Fibroblast of lung (primary cell): ENCODE results near the gene TRAF7. TPM values are rescaled to one million over a fixed set of nuclear protein-coding genes. Genes with fewer than 3 reads are reported as not detected.

Source experiments
- DNase-seq, 2 donors: peaks; one replicate each; pipeline versions ENCODE4 v3.0.0 to v3.0.0-alpha.2; 2010; ENCODE audit warnings: low read depth in 2 of 2
- H2AFZ ChIP-seq: 2 replicates; pipeline ENCODE4 v1.5.1; 2012; ENCODE audit warnings: low read length, control low read depth, inconsistent platforms
- H3K27ac ChIP-seq: 2 replicates; pipeline ENCODE4 v1.5.1; 2011; ENCODE audit warnings: low read length, control low read depth; ENCODE audit not compliant: insufficient read depth
- H3K27me3 ChIP-seq: 2 replicates; pipeline ENCODE4 v1.5.1; 2011; ENCODE audit warnings: mild to moderate bottlenecking, low read length; ENCODE audit not compliant: control insufficient read depth, insufficient read depth
- H3K36me3 ChIP-seq: 2 replicates; pipeline ENCODE4 v1.5.1; 2011; ENCODE audit warnings: low read length; ENCODE audit not compliant: control insufficient read depth, insufficient read depth
- H3K4me1 ChIP-seq: 2 replicates; pipeline ENCODE4 v1.5.1; 2011; ENCODE audit warnings: low read length; ENCODE audit not compliant: control insufficient read depth, insufficient read depth; ENCODE audit errors: extremely low read depth
- H3K4me2 ChIP-seq: 2 replicates; pipeline ENCODE4 v1.5.1; 2011; ENCODE audit warnings: low read length, control low read depth; ENCODE audit not compliant: insufficient read depth; ENCODE audit errors: extremely low read depth
- H3K4me3 ChIP-seq, 4 experiments: fragments of 200-600 bp in 1 of 4; sonication (generic) in 1 of 4; replicated peaks in 1 of 4; 2 replicates each; pipeline ENCODE4 v1.5.1; 2011 to 2016; ENCODE audit warnings: low read length in 4 of 4, low read depth in 3 of 4, mild to moderate bottlenecking in 3 of 4, control low read depth in 2 of 4, inconsistent platforms in 1 of 4, mixed read lengths in 1 of 4; ENCODE audit not compliant: insufficient read depth in 1 of 4; ENCODE audit errors: control extremely low read depth in 1 of 4
- H3K79me2 ChIP-seq: 2 replicates; pipeline ENCODE4 v1.5.1; 2012; ENCODE audit warnings: mild to moderate bottlenecking, low read length, inconsistent platforms; ENCODE audit not compliant: control insufficient read depth, insufficient read depth
- H3K9ac ChIP-seq: 2 replicates; pipeline ENCODE4 v1.5.1; 2011; ENCODE audit warnings: mild to moderate bottlenecking, low read length, control low read depth; ENCODE audit not compliant: insufficient read depth
- H3K9me3 ChIP-seq: 2 replicates; pipeline ENCODE4 v1.5.1; 2012; ENCODE audit warnings: low read depth, low read length; ENCODE audit not compliant: control insufficient read depth, insufficient read depth
- H4K20me1 ChIP-seq: 2 replicates; pipeline ENCODE4 v1.5.1; 2011; ENCODE audit warnings: low read length; ENCODE audit not compliant: control insufficient read depth, insufficient read depth; ENCODE audit errors: extremely low read depth
- CTCF ChIP-seq, 2 donors: IDR thresholded peaks in 1 of 2; conservative IDR thresholded peaks in 1 of 2; 1 replicate in 1 of 2; 2 replicates in 1 of 2; pipeline ENCODE4 v1.5.1; 2011 to 2012; ENCODE audit warnings: low read length in 2 of 2, control low read depth in 1 of 2, inconsistent platforms in 1 of 2, low read depth in 1 of 2, mild to moderate bottlenecking in 1 of 2
- EZH2 ChIP-seq: IDR thresholded peaks from 2 replicates; pipeline ENCODE4 v1.5.1; 2012; ENCODE audit warnings: low read length, control low read depth, mild to moderate bottlenecking; ENCODE audit errors: missing control alignments
- polyA plus RNA-seq, 2 donors: library from polyadenylated mRNA; depleted of rRNA in 1 of 2; stranded (reverse) in 1 of 2; unstranded in 1 of 2; fragments of >200 nt; gene quantifications; 2 replicates each; pipeline ENCODE4 v1.2.1, GENCODE V29; 2011 to 2012; ENCODE audit warnings: missing spikeins in 1 of 2
- total RNA-seq: library from RNA; depleted of rRNA; stranded (reverse); fragments of >200 nt; gene quantifications from 2 replicates; pipeline ENCODE4 v1.2.1, GENCODE V29; 2014

TRAF7 gene
- total and polyA plus RNA-seq, 2 donors (not counting 1 experiment from before 2014, with no cell fraction given) = 38.7 to 60.3 TPM

DNA sequence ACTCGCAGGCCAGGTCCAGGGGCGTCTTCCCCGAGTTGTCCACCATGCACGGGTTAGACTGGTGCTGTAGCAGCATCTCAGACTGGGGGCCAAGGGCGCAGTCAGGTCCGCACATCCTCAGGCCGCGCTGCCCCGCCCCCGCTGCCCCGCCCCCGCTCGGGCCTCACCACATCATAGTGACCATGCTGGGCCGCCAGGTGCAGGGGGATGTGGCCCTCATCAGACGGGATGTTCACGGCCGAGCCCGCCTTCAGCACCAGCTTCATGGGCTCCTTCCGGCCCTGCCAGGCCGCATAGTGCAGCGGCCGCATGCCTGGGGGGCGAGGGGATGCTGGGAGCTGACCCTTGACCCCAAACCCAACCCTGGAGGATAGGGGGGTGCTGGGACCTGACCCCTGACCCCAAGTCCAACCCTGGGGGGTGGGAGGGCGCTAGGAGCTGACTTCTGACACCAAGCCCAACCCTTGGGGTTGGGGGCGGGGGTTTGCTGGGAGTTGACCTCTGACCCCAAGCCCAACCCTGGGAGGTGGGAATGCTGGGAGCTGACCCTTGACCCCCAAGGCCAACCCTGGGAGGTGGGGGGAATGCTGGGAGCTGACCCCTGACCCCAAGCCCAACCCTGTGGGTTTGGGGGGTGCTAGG, 33.8 kb downstream of the TRAF7 start:
- no peaks in the 10 kb centered on the region for H3K36me3 ChIP-seq
- no peaks in the 10 kb centered on the region for H3K9me3 ChIP-seq
- H4K20me1 ChIP-seq = no peaks in the 10 kb centered on the region
- H3K4me2 ChIP-seq = no peak overlapping the region
- DNase-seq = no peak
- H3K27ac ChIP-seq = no peak overlapping the region
- no peaks in the 10 kb centered on the region for H3K79me2 ChIP-seq
- no peak overlapping the region for H3K9ac ChIP-seq
- no peak overlapping the region for H2AFZ ChIP-seq
- TF ChIP-seq EZH2 (no peak), CTCF (conservative IDR thresholded peaks at IDR 0.05 in 1 of 2, IDR thresholded peaks at IDR 0.05 in 1 of 2; ENCODE audit: low read depth in 1 of 2, low read length in 2 of 2) (no peak)
- H3K27me3 ChIP-seq = peaks cover 2% of the 10 kb centered on the region
- H3K4me3 ChIP-seq = no peak overlapping the region
- no peaks in the 10 kb centered on the region for H3K4me1 ChIP-seq

DNA sequence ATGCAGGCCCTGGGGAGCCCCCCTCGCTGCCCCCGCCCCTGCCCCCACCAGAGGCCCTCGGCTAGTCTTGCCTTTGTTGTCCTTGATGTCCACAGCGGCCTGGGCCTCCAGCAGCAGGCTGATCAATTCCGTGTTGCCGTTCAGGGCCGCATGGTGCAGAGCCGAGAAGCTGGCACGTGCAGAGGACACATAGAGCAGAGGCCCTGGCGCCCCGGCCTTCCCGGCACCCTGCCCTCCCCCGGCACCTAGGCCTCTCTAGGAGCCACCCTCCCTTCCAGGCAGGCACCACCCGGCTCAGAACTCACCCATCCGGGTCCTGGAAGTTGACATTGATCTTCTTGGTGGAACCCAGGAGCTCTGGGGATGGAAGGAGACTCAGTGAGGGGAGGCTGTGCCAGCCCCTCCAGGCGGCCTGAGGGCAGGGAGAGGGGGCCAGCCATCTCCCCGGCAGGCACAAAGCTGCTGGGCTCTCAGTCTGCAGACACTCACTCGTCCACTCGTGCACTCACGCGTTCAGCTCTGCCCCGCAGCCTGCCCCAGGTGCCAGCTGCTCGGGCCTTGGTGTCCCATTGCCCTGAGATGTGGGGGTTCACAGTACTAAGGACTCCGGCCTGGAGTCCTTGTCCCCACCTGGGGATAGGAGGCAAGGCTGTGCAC, 34.5 kb downstream of the TRAF7 start:
- DNase-seq = no peak
- Histone ChIP-seq H3K27ac (no peak overlapping the region), H4K20me1 (no peaks in the 10 kb centered on the region), H3K4me1 (no peaks in the 10 kb centered on the region), H3K4me2 (no peak overlapping the region), H3K9me3 (no peaks in the 10 kb centered on the region), H3K36me3 (no peaks in the 10 kb centered on the region), H2AFZ (no peak overlapping the region), H3K4me3 (no peak overlapping the region), H3K9ac (no peak overlapping the region), H3K79me2 (no peaks in the 10 kb centered on the region), H3K27me3 (peaks cover 8% of the 10 kb centered on the region)
- TF ChIP-seq EZH2 = no peak
- no peak for TF ChIP-seq CTCF (conservative IDR thresholded peaks at IDR 0.05 in 1 of 2, IDR thresholded peaks at IDR 0.05 in 1 of 2; ENCODE audit: low read depth in 1 of 2, low read length in 2 of 2)

DNA sequence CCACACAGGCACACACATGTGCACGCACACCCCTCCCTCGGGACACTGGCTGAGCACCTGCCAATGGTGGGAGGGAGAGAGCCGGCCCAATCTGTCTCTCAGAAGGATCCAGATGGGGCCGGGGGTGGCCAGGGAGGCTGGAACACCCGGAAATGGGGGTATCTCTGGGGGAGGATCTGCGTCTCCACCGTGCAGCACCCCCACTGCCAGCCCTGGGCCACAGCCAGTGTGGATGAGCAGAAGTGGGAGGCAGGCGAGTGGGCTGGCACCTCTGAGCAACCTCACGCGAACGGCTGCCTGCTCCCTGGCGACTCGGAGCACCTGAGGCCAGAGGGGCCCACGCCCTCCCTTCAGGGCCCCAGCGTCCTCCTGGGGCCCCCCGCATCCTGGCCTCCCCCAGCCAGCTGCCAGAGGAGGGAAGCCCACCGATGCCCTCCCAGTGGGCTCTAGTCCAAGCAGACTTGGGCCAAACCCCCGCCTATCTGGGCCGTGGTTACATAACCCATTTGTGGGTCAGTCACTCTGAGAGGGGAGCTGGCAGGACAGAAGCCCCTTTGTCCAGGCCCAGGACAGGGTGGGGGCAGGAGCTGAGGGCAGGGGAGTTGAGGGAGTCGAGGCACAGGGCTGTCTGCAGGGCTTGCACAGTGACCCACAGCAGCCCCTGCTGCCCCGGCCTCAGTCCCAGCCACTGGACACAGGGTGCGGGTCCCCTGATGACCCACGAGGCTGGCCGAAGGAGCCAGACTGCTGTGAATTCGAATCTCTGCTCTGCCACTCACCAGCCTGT, 35.3 kb downstream of the TRAF7 start:
- peaks cover 13% of the 10 kb centered on the region for H3K27me3 ChIP-seq
- H3K9ac ChIP-seq = no peak overlapping the region
- no peak overlapping the region for H3K27ac ChIP-seq
- no peak overlapping the region for H3K4me2 ChIP-seq
- no peaks in the 10 kb centered on the region for H3K79me2 ChIP-seq
- no peak for DNase-seq
- no peak overlapping the region for H2AFZ ChIP-seq
- no peaks in the 10 kb centered on the region for H3K4me1 ChIP-seq
- H3K4me3 ChIP-seq = no peak overlapping the region
- no peaks in the 10 kb centered on the region for H3K9me3 ChIP-seq
- H3K36me3 ChIP-seq = no peaks in the 10 kb centered on the region
- no peaks in the 10 kb centered on the region for H4K20me1 ChIP-seq
- no peak for TF ChIP-seq EZH2
- no peak for TF ChIP-seq CTCF (conservative IDR thresholded peaks at IDR 0.05 in 1 of 2, IDR thresholded peaks at IDR 0.05 in 1 of 2; ENCODE audit: low read depth in 1 of 2, low read length in 2 of 2)
